Fibroblast of upper back skin (primary cell): Measurements from ENCODE around the gene GOLIM4.

Source experiments
- DNase-seq: peaks from one replicate; pipeline ENCODE4 v3.0.0-alpha.2; 2013

GOLIM4 gene

DNA sequence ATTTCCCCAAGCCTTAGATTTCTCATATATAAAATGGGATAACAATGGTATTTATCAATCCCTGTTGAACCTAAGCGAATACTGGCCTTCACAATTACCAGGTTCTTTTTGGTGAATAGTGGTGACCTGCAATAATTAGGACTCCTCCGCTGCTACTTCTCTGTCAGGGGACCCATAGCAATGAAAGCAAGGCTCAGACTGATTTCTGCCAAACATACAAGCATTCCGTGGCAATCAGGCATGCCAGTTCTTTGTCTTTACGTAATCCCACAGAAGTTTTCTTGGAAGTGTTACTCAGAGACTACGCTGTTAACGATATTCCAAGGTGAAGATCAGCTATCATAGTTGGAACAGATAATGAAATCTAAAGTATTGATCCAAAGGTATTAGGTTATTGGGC, 105.7 kb downstream of the GOLIM4 start:
- no peak for DNase-seq

DNA sequence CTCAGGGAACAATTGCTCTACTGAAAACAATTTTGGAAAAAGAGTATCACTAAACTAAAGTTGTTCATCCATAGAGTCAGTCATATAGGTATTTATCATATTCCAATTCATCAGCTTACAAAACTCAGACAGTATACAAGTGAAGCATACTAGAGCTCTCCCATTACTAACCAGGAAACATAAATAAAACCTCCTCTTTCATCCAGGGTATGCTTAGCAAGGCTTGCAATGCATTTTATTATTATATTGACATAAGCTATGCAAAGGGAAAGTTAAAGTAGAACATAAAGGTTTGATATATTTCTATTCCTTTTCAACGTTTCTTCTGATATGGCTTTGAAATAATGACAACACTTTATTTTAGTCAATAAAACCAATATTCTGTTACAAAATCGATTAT, 106.7 kb downstream of the GOLIM4 start:
- no peak for DNase-seq

DNA sequence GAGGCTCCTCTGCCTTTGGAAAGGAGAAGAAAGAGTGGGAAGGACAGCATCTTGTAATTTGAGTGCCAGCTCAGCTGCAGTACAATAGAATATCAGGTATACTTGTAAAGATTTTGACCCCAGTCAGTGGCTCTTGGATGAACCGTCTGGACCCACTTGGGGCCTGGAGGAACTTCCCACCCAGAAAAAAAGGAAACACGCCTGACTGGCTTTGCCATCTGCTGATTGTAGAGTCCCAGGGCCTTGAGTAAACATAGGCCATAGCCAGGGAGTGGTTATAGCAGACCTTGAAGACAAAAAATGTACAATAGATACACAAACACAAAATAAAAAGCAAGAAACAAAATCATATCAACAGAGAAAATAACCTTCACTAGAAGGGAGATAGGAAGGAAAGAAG, 112.1 kb downstream of the GOLIM4 start:
- DNase-seq, result no peak

GRCh38 chr3:167978486-167978885, 117.2 kb downstream of the GOLIM4 start:
- DNase-seq, result no peak

- no peak for DNase-seq
Observed at GRCh38 chr3:167978071-167978470, 117.7 kb downstream of the GOLIM4 start.

- DNase-seq, result no peak
Observed at GRCh38 chr3:167976516-167977361, 119.0 kb downstream of the GOLIM4 start.

GRCh38 chr3:167973901-167974300, 121.8 kb downstream of the GOLIM4 start:
- DNase-seq, result no peak

DNA sequence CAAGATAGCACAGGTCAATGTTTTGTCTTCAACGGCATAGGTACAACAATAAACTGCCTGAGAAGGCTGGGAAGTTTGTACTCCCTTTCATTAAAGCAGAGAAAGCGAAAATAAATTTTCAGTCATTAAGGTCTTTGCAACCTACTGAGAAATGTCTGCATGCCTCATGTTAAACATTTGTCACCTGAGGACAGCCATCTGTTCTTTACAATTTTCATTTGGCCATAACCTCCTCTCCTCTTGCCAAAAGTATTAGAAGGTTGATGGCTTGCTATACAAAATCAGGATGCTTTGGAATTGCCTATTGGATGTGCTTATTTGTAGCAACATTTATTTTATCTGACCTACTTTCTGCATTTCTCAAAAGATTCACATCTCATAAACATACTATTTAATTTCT, 122.7 kb downstream of the GOLIM4 start:
- no peak for DNase-seq

- DNase-seq, result no peak
Observed at GRCh38 chr3:167972502-167972901, 123.2 kb downstream of the GOLIM4 start.

DNA sequence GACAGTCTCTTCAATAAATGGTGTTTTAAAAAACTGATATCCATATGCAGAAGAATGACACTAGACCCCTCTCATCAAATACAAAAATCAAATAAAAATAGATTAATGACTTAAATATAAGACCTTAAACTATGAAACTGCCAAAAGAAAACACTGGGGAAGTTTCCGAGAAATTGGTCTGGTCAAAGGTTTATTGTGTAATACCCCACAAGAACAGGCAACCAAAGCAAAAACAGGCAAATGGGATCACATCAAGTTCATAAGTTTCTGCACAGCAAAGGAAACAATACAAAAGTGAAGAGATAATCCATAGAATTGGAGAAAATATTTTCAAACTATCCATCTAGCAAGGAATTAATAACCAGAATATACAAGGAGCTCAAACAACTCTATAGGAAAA, 126.2 kb downstream of the GOLIM4 start:
- DNase-seq, result no peak

DNA sequence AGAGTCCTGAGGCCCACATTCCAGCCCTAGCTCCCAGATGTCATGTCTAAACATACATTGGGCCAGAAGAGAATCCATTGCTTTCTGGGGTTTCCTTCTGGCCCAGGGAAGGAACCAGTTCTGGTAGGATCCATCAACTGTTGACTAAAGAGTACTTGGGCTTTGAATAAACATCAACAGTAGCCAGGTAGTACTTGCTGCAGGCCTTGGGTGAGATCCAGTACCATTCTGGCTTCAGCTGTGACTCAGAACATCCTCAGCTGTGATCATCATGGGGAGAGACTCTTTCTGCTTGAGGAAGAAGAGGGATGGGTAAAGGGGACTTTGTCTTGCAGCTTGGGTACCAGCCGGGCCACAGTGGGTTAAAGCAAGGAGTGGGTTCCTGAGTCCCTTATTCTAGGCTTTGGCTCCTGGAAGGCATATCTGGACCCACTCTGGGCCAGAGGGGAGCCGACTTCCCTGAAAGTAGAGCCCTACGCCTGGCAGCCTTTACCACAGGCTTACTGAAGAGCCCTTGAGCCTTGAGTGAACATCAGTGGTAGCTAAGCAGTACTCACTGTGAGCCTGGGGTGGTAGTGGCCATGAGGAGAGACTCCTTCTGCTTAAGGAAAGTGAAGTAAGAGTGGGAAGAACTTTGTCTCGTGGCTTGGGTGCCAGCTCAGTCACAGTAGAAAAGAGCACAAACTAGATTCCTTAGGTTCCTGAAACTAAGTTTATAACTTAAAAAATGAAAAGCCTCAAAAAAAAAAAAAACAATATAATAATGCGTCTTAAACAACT, 128.3 kb downstream of the GOLIM4 start:
- DNase-seq, result no peak
